SK-N-SH treated with all-trans-retinoic acid at 6 μM for 48 hours (cell line): ENCODE data around the gene ADGRA3.

Experiments
- ARNTL ChIP-seq: fragments of 450-650 bp; formaldehyde crosslinking; IDR thresholded peaks from 2 replicates; pipeline ENCODE4 v1.5.0; 2020; ENCODE audit warnings: low read depth, mild to moderate bottlenecking, moderate library complexity, borderline replicate concordance
- RARB ChIP-seq: fragments of 250-450 bp; sonication (Bioruptor Pico); IDR thresholded peaks from 2 replicates; pipeline ENCODE4 v1.8.0; 2021; ENCODE audit warnings: mild to moderate bottlenecking, moderate library complexity
- SNAI2 ChIP-seq: fragments of 250-450 bp; sonication (Bioruptor Pico); IDR thresholded peaks from 2 replicates; pipeline ENCODE4 v1.5.0; 2020; ENCODE audit warnings: mild to moderate bottlenecking, moderate library complexity
- TSHZ2 ChIP-seq: fragments of 250-450 bp; sonication (Bioruptor Pico); IDR thresholded peaks from 2 replicates; pipeline ENCODE4 v1.5.0; 2020; ENCODE audit warnings: mild to moderate bottlenecking, moderate library complexity
- ZFP30 ChIP-seq: fragments of 450-650 bp; formaldehyde crosslinking; IDR thresholded peaks from 2 replicates; pipeline ENCODE4 v1.5.0; 2022; ENCODE audit warnings: mild to moderate bottlenecking, moderate library complexity

GRCh38 chr4:22462688-22463087 is 53.2 kb downstream of the ADGRA3 start:
- TF ChIP-seq SNAI2 (CRISPR knock-in tag) (no peak), TSHZ2 (CRISPR knock-in tag) (no peak), ARNTL (CRISPR knock-in tag) (no peak), ZFP30 (no peak), RARB (CRISPR knock-in tag) (no peak)
